ENCODE results near the gene MT1B. TPM values are rescaled to one million over a fixed set of nuclear protein-coding genes. Genes with fewer than 3 reads are reported as not detected.

MT1B gene
- total RNA-seq, 2 donors from 2014 or later, result not detected

- H3K4me3 Mint-ChIP-seq, result peak overlapping the region; percentile 92
- DNase-seq, result no peak
- peaks cover 2% of the 10 kb centered on the region for H3K36me3 Mint-ChIP-seq (ENCODE audit: low read depth)
- peak overlapping the region; percentile 94 for H3K27ac Mint-ChIP-seq
- no peaks in the 10 kb centered on the region for H3K9me3 ChIP-seq (ENCODE audit: control insufficient read depth, low read length, poor library complexity, severe bottlenecking)
- ATAC-seq, result no peak
- H3K4me1 Mint-ChIP-seq, result peaks cover 12% of the 10 kb centered on the region
- no peaks in the 10 kb centered on the region for H3K27me3 Mint-ChIP-seq
These were observed 31.2 kb downstream of the MT1B start for GRCh38 chr16:56682703-56683397.

DNA sequence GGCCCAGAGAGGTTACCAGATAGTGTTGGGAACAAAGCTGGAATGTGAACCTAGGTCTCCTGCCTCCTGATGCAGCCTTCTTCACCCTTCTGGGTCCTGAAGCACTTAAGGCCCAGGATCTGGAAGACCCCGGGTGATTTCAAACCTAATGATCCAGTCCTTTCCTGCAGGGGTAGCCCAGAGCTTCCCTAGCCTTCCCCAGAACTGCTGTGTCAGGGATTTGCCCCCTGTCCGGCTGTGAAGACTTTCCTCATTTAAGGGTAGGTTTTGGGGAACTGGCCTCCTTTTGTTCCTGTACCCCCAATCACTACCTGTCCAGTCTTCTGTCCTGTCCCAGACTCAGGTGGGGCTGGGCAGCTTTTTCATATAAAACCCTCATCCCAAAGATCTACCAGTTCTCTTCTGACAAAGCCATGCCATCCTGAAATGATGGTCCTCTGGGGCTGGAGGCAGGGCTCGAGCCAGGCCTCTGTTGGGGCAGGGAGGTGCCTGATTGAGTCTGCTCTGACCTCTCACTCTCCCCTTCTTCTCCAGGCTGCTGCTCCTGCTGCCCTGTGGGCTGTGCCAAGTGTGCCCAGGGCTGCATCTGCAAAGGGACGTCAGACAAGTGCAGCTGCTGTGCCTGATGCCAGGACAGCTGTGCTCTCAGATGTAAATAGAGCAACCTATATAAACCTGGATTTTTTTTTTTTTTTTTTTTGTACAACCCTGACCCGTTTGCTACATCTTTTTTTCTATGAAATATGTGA, 31.9 kb downstream of the MT1B start:
- H3K4me1 Mint-ChIP-seq, result peaks cover 12% of the 10 kb centered on the region

DNA sequence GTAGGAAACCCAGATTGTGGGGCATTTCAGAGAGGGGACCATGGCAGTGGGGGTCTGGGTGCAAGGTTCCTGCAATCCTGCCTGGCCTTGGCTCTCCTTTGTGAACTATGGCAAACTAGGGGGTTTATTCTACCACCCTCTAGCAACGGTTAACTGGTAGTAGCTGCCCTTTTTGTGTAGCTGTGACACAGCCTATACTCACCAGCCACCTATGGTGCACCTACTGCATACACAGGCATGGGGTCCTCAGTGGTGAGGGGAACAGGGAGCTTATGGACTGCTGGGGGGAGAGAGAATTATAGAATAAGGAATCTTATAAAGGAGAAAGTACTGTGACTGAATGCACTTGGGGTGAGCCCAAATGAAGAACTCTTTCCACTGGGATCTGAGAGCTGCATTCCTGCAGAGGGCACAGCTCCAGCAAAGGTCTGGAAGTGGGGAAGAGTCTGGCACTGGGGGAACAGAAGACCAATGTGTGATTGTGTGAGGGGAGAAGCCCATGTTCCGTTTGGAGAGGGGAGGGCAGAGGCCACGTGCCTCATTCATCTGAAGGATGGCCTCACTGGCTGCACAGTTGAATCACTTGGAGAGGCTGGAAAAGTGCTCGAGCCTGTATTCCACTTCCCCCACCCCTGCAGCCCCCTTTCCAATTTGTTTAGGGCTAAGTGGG, 32.7 kb downstream of the MT1B start:
- H3K4me1 Mint-ChIP-seq, result peaks cover 12% of the 10 kb centered on the region
- H3K36me3 Mint-ChIP-seq (ENCODE audit: low read depth), result peaks cover 4% of the 10 kb centered on the region
- no peak overlapping the region for H3K4me3 Mint-ChIP-seq
- peak overlapping the region; percentile 94 for H3K27ac Mint-ChIP-seq
- ATAC-seq, result no peak
- H3K27me3 Mint-ChIP-seq, result no peaks in the 10 kb centered on the region
- H3K9me3 ChIP-seq (ENCODE audit: control insufficient read depth, low read length, poor library complexity, severe bottlenecking), result no peaks in the 10 kb centered on the region
- no peak for DNase-seq

More for the DNA sequence above, 31.9 kb downstream of the MT1B start:
- H3K27me3 Mint-ChIP-seq, result no peaks in the 10 kb centered on the region
- peak overlapping the region; percentile 92 for H3K4me3 Mint-ChIP-seq
- H3K36me3 Mint-ChIP-seq (ENCODE audit: low read depth), result peaks cover 4% of the 10 kb centered on the region
- peak overlapping the region; percentile 94 for H3K27ac Mint-ChIP-seq
- no peak for ATAC-seq
- no peaks in the 10 kb centered on the region for H3K9me3 ChIP-seq (ENCODE audit: control insufficient read depth, low read length, poor library complexity, severe bottlenecking)
- DNase-seq, result no peak

DNA sequence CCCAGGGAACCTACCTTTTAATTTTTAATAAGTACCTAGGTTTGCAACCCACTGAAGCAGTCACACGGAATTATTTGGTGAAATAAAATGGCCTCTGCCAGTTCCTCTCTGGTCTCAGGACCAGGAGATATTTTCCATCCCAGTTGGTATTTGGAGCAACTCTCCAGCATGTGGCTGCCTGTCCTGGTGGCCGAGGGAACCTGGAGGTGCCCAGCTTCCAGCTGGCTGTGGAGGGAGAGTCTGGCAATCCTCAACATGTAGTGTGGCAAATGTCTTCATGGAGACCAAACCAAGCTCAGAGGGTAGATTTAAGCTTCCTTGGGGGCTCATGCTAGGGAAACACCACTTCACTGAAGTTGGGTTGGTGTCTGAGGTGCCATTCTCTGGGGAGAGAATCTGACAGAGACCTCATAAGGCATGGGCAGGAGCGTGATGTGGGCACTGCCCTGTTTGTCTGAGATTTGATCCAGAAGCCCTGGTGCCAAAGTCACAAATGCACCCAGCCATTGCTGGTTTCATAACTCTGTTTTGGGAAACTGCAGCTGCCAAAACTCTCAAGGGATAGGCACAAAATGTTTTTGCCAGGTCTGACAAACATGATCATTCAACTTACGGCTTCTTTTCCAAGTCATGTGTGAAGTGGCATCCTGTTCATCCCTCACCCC, 33.4 kb downstream of the MT1B start:
- Mint-ChIP-seq H3K4me3 (no peak overlapping the region), H3K27me3 (no peaks in the 10 kb centered on the region), H3K4me1 (peaks cover 12% of the 10 kb centered on the region), H3K36me3 (ENCODE audit: low read depth) (peaks cover 4% of the 10 kb centered on the region), H3K27ac (no peak overlapping the region)
- no peak for DNase-seq
- H3K9me3 ChIP-seq (ENCODE audit: control insufficient read depth, low read length, poor library complexity, severe bottlenecking), result no peaks in the 10 kb centered on the region
- ATAC-seq, result no peak

GRCh38 chr16:56686758-56687157, 35.1 kb downstream of the MT1B start:
- no peak overlapping the region for H3K4me3 Mint-ChIP-seq
- no peaks in the 10 kb centered on the region for H3K9me3 ChIP-seq (ENCODE audit: control insufficient read depth, low read length, poor library complexity, severe bottlenecking)
- peaks cover 12% of the 10 kb centered on the region for H3K4me1 Mint-ChIP-seq
- peaks cover 4% of the 10 kb centered on the region for H3K36me3 Mint-ChIP-seq (ENCODE audit: low read depth)
- H3K27me3 Mint-ChIP-seq, result no peaks in the 10 kb centered on the region
- no peak for DNase-seq
- no peak for ATAC-seq
- H3K27ac Mint-ChIP-seq, result no peak overlapping the region

DNA sequence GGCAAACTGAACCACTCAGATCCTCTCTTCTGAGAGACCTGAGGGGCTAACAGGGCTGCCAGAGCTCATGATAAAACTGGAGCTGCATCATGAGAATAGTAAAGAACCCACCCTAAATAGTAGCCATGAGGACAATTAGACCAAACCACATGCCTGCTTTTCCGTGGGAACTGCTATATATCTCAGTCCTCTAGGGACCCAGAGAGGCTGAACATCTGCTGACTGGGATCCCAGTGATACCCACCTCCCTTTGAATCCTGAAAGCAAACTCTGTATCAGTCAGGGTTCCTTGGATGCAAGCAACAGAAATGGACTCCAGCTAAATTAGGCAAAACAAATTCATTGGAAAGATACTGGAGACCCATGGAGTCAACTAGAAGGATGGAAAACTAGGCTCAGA, 37.1 kb downstream of the MT1B start:
- no peak overlapping the region for H3K4me3 Mint-ChIP-seq
- H3K36me3 Mint-ChIP-seq (ENCODE audit: low read depth), result peaks cover 4% of the 10 kb centered on the region
- H3K27ac Mint-ChIP-seq, result no peak overlapping the region
- H3K9me3 ChIP-seq (ENCODE audit: control insufficient read depth, low read length, poor library complexity, severe bottlenecking), result no peaks in the 10 kb centered on the region
- peaks cover 7% of the 10 kb centered on the region for H3K4me1 Mint-ChIP-seq
- no peak for DNase-seq
- no peaks in the 10 kb centered on the region for H3K27me3 Mint-ChIP-seq
- no peak for ATAC-seq

DNA sequence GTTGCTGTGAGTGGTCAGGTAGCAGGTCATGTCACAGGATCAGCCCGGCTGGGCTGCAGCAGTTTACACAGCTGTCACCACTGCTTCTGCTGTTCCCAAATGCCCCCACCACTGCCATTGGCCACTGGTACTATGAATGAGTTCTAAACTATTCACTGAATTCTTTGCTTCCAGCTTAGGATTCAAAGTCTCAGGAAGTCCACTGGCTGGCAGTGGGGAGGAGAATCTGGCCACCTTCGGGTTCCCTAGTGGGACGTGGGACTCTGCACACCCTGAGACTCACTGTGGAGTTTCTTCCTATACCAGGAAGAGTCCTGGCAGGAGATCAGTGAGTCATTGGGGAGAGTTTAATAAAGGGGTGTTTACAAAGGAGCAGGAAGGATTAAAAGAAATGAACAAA, 37.5 kb downstream of the MT1B start:
- peaks cover 4% of the 10 kb centered on the region for H3K36me3 Mint-ChIP-seq (ENCODE audit: low read depth)
- H3K9me3 ChIP-seq (ENCODE audit: control insufficient read depth, low read length, poor library complexity, severe bottlenecking), result no peaks in the 10 kb centered on the region
- ATAC-seq (no peak), DNase-seq (no peak)
- H3K27me3 Mint-ChIP-seq, result no peaks in the 10 kb centered on the region
- H3K4me3 Mint-ChIP-seq, result no peak overlapping the region
- H3K4me1 Mint-ChIP-seq, result peaks cover 4% of the 10 kb centered on the region
- no peak overlapping the region for H3K27ac Mint-ChIP-seq

DNA sequence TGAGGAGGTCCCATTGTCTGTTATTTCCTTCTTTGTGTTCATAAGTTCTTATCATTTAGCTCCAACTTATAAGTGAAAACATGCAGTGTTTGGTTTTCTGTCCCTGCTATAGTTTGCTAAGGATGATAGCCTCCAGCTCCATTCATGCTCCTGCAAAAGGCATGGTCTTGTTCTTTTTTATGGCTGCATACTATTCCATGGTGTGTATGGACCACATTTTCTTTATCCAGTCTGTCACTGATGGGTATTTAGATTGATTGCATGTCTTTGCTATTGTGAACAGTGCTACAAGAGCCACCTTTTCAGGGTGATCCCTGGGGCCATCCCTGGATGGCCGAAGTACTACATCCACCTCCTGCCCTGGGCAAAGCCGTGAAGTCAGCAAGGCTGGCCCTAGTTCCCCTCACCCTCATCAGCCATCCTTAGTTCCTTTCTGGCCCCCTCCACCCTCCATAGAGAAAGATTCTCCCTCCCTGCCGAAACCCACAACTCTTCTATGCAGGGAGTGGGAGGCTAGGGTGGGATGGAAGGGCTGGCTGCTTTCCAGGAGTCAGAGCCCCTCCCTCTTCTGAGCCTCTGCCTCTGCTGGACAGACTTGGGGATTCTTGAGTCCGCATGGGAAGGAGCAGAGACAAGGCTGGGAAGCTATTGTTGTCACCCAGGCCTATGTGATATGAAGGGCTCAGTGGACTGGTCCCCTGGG, 38.9 kb downstream of the MT1B start:
- Mint-ChIP-seq H3K4me1 (no peaks in the 10 kb centered on the region), H3K4me3 (no peak overlapping the region), H3K27me3 (no peaks in the 10 kb centered on the region), H3K27ac (no peak overlapping the region), H3K36me3 (ENCODE audit: low read depth) (peaks cover 4% of the 10 kb centered on the region)
- DNase-seq (no peak), ATAC-seq (no peak)
- H3K9me3 ChIP-seq (ENCODE audit: control insufficient read depth, low read length, poor library complexity, severe bottlenecking), result no peaks in the 10 kb centered on the region

- H3K9me3 ChIP-seq (ENCODE audit: control insufficient read depth, low read length, poor library complexity, severe bottlenecking), result no peaks in the 10 kb centered on the region
- no peak overlapping the region for H3K27ac Mint-ChIP-seq
- DNase-seq, result no peak
- H3K27me3 Mint-ChIP-seq, result no peaks in the 10 kb centered on the region
- ATAC-seq, result no peak
- H3K4me3 Mint-ChIP-seq, result no peak overlapping the region
- H3K4me1 Mint-ChIP-seq, result no peaks in the 10 kb centered on the region
- peaks cover 4% of the 10 kb centered on the region for H3K36me3 Mint-ChIP-seq (ENCODE audit: low read depth)
These were observed 40.2 kb downstream of the MT1B start for GRCh38 chr16:56691885-56692284.

DNA sequence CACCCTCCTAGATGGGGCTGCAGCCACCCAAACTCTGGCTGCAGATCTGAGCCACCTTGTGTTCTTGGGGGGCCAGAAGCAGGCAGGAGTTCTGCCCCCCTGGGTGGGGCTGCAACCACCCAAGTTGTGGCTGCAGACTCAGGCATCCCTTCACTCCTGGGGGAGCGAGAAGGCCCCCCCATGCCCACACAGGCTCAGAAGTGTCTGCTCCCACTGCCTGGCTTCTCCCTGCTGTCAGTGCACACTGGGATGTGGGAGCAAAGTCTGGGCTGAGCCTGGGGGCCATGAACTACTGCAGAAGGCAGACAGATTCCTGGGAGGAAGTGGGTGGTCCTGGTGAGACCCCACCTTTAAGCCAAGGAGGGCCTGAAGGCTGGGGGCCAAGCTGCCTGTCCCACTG, 43.6 kb downstream of the MT1B start:
- DNase-seq (no peak), ATAC-seq (no peak)
- Mint-ChIP-seq H3K4me1 (no peaks in the 10 kb centered on the region), H3K27ac (no peak overlapping the region), H3K36me3 (ENCODE audit: low read depth) (peaks cover 3% of the 10 kb centered on the region), H3K27me3 (no peaks in the 10 kb centered on the region), H3K4me3 (no peak overlapping the region)
- H3K9me3 ChIP-seq (ENCODE audit: control insufficient read depth, low read length, poor library complexity, severe bottlenecking), result no peaks in the 10 kb centered on the region

- no peaks in the 10 kb centered on the region for H3K9me3 ChIP-seq (ENCODE audit: control insufficient read depth, low read length, poor library complexity, severe bottlenecking)
- H3K4me1 Mint-ChIP-seq, result no peaks in the 10 kb centered on the region
- H3K36me3 Mint-ChIP-seq (ENCODE audit: low read depth), result peaks cover 3% of the 10 kb centered on the region
- H3K4me3 Mint-ChIP-seq, result no peak overlapping the region
- ATAC-seq, result no peak
- DNase-seq, result no peak
- H3K27ac Mint-ChIP-seq, result peak overlapping the region; percentile 55
- no peaks in the 10 kb centered on the region for H3K27me3 Mint-ChIP-seq
These were observed 45.9 kb downstream of the MT1B start for GRCh38 chr16:56697456-56698155.

DNA sequence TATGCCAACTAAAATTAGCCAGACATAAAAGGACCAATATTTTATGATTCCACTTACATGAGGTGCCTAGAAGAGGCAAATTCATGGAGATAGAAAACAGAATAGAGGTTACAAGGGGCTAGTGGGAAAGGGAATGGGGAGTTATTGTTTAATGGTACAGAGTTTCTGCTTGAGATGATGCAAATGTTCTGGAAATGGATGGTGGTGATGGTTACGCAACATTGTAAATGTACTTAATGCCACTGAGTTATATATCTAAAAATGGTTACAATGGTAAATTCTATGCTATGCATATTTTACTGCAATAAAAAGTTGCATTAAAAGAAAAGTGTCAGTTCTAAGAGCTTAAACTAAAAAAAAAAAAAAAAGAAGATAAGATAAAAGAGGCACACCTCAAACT, 48.5 kb downstream of the MT1B start:
- Mint-ChIP-seq H3K27ac (no peak overlapping the region), H3K36me3 (ENCODE audit: low read depth) (peaks cover 3% of the 10 kb centered on the region), H3K4me3 (no peak overlapping the region), H3K27me3 (no peaks in the 10 kb centered on the region), H3K4me1 (no peaks in the 10 kb centered on the region)
- no peak for ATAC-seq
- no peaks in the 10 kb centered on the region for H3K9me3 ChIP-seq (ENCODE audit: control insufficient read depth, low read length, poor library complexity, severe bottlenecking)
- DNase-seq, result no peak
